ENCODE data around the gene PGBD5.

The PGBD5 gene

GRCh38 chr1:230375147-230375546 is 51.0 kb downstream of the PGBD5 start:
- DNase-seq (ENCODE audit: low read depth): no peak

- DNase-seq (ENCODE audit: low read depth): no peak
These were observed 54.0 kb downstream of the PGBD5 start for GRCh38 chr1:230371923-230372703.

DNA sequence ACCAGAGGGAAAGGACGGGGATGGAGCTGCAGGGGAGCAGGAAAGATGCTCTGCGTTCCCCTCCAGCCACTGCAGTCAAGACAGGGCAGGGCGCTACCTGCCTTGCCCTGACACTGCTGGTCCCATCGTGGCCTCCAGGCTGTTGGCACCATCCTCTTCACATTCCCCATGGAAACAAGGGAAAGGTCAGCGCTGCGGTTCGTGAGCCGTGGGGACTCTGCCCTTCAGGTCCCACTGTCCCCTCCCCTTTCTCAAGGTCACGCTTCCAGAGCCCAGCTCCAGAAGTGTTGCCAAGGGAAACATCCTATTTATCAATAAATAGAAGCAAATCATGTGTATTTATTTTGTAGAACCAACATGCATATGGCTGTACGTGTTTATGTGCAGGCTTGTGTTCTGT is 56.0 kb downstream of the PGBD5 start:
- no peak for DNase-seq (ENCODE audit: low read depth)

GRCh38 chr1:230368871-230369270 is 57.3 kb downstream of the PGBD5 start:
- no peak for DNase-seq (ENCODE audit: low read depth)

- no peak for DNase-seq (ENCODE audit: low read depth)
These were observed 57.8 kb downstream of the PGBD5 start for GRCh38 chr1:230368363-230368762.

DNA sequence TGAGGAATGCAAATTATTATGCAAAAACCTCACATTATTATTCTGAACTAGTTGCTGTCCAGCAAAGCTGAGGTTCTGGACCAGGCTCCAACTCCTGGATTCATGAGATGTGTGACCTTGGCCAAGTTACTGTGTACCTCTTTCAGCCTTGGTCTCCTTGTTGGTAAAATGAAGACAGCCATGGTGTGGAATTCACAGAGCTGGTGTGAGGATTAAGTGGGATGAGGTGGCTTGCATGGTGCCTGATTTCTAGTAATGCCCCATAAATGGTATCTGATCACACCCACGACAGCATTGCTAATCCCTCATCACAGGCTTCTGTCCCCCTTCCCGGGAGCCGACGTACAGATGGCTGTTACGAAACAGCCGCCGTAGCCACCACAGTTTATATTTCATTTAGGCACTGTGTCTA is 59.6 kb downstream of the PGBD5 start:
- DNase-seq (ENCODE audit: low read depth): no peak

GRCh38 chr1:230365723-230366307 is 60.3 kb downstream of the PGBD5 start:
- DNase-seq (ENCODE audit: low read depth): no peak

DNA sequence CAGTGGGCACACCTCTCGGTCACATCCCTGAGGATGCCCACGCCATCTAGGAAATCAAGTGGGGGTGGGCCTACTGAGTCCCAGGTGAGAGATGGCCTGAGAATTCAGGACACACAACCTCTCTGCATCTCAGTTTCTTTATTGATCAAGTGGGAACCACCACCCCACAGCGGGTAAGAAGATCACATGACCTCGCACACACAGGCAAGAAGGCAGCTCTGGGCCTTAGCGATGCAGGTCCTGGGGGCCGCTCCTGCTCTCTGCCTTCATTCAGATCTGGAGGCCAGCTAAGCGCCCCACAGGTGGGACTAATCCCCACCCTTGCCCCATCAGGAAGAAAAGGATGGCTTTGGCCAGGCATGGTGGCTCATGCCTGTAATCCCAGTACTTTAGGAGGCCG is 63.2 kb downstream of the PGBD5 start:
- DNase-seq (ENCODE audit: low read depth): no peak

- no peak for DNase-seq (ENCODE audit: low read depth)
These were observed 64.2 kb downstream of the PGBD5 start for GRCh38 chr1:230361941-230362340.

GRCh38 chr1:230359992-230360668 is 66.0 kb downstream of the PGBD5 start:
- DNase-seq (ENCODE audit: low read depth): no peak

GRCh38 chr1:230356869-230357794 is 69.0 kb downstream of the PGBD5 start:
- no peak for DNase-seq (ENCODE audit: low read depth)

DNA sequence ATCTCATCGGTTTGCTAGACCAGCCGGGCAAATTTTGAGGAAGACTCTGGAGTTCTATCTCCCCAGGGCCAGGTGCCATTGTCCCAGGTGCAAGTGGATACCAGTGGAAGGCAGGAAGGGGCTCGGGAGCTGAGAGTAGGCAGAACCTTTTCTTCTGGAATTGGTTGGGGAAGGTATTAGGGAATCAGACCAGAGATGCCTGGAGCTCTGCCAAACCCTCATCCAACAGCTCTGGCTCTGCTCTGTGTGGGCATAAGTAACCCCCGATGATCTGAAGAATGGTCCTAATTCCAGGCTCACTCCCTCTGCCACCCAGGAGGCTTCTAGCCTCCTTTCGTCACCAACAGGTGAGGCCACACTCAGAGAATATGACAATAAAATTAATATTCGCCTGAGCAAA is 69.9 kb downstream of the PGBD5 start:
- no peak for DNase-seq (ENCODE audit: low read depth)

DNA sequence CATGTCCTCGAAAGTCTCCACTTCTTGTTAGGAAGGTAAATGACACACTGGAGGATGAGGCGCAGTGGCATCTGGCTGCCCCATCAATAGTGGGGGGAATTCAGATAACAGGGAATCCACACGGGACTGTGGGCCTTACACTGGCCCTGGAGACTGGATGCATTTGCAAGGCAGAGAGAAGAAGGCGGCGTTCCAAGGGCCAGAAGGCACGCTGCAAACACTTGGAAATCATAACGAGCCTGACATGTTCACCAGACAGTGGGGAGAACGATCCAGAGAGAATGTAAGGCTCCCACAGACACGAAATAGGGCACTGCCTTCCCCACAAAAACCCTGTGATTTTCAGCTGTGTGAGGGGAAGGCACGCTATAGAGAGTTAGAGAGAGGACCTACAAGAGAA is 70.5 kb downstream of the PGBD5 start:
- DNase-seq (ENCODE audit: low read depth): no peak

DNA sequence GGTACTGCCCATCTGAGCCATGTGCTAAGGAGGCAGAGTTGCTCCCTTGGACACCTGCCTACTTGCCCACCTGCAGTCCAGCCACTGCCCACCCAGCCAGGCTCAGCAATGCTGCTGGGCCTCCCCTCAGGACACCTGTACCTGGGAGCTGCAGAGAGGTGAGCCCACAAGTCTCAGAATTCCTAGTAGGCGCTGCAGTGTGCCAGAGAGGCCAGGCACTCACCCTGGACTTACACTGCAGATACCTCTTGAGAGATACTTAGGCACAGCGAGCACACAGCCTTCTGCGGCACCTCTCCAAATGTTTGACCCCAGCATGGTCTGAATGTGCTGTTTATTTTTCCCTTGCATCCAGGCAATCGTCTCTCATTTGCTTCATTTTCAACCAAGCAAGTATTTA is 71.0 kb downstream of the PGBD5 start:
- no peak for DNase-seq (ENCODE audit: low read depth)

DNA sequence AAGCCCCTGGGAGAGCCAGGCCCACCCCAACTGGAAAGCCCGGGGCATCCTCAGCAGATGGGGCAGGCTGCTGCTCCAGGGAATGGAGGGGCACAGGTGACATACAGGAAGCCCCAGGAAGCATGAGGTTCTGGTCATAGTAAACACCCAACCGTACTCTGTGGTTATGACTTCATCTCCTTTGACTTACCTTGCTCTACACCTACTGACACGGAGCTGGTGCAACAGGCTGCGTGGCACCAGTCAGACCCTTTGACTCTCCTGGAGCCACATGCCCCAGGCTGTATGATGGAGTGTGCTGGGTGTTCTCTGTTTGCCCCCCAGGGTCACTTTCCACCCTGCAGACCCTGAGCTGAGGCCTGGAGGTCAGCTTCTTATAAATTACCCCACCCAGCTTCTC is 72.1 kb downstream of the PGBD5 start:
- DNase-seq (ENCODE audit: low read depth): no peak

- no peak for DNase-seq (ENCODE audit: low read depth)
These were observed 73.6 kb downstream of the PGBD5 start for GRCh38 chr1:230352537-230352936.

DNA sequence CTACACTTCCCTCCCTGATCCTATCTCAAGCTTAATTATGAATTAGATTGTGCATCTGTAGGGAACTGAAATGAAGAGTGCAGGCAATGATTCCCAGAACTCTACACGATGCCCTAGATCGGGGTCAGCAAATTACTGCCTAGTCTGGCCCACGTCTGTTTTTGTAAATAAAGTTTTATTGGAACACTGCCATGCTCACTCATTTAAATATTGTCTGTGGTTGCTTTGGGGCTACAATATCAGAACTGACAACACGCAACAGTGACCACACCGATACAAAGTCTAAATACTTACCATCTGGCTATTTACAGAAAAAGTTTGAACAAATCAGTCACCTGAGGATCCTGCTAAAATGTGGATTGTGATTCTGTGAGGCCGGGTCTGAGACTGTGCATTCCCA is 74.1 kb downstream of the PGBD5 start:
- DNase-seq (ENCODE audit: low read depth): no peak

- DNase-seq (ENCODE audit: low read depth): no peak
These were observed 74.6 kb downstream of the PGBD5 start for GRCh38 chr1:230351514-230351913.

DNA sequence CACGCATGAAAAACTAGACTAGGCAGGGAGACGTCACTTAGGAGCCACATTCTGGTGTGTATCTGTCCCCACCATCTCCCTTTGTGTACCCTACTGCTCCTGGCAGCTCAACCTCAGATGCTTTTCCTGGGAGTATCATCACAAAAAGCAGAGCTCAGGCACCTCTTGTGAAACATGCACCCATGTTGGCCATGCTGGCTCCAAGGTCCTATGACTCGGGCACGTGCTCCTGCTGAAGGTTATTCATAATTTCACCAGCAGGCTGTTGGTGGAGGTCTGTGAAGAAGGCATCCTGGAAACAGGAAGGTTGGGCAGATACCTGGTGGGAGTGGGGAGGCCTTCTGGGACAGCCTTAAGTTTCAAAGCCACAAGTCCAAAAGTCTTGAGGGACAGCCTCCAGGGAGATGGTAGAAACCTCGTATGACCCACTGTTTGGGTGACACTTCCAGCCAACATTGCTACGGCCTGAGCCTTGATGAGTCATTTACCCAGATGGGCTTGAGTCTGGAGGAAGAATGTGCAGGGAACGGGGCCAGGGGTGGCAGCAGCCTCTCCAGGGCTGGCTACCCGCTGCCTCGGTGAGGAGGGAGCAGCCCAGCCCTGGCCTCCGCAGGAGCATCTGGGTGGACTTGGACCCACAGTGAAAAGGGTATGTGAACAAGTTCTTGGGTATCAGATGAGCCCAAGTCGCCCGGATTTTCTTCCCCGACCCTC is 75.8 kb downstream of the PGBD5 start:
- DNase-seq (ENCODE audit: low read depth): no peak

- no peak for DNase-seq (ENCODE audit: low read depth)
These were observed 77.1 kb downstream of the PGBD5 start for GRCh38 chr1:230349020-230349393.

DNA sequence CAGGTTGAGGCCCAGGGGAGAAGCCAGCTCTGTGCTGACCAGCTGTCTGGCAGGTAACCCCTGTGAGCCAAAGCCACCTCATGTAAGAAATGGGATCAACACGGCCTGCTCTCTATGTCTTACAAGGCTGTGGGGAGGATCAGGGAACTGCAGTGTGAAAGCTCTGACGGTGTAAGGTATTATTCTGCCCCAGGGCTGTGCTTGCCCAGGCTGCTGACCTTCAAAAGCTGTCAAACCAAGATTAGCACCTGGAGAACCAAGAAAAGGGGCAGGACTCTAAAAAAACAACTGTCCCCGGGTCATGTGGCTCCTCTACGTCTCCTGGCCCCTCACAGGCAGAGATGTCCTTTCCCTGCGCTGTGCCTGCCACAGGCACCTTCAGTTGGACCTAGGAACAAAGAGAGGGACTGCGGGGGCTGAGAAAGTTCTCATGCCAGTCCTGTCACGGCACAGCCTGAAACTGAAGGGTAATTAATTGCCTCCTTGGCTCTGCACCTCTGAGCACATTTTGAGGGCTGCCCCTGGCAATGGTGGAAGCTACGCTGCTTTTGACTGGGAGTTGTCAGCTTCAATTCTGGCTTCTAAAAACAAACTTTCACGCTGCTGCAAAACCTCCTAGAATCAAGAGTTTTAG is 77.6 kb downstream of the PGBD5 start:
- DNase-seq (ENCODE audit: low read depth): no peak
